CD4-positive, alpha-beta T cell treated with Interleukin-2 at 100 ng/mL for 4 hours (primary cell): Measurements from ENCODE around the gene PERM1.
A peak's percentile ranks its signal among the peaks of the same experiment; 100 is the strongest.
"Not testable (repeated sequence)": the region's sequence is repeated elsewhere in the genome, so short reads cannot be mapped to it uniquely, and the experiment has no call there.

Experiments
- DNase-seq: peaks from one replicate; pipeline ENCODE4 v3.0.0-alpha.2; 2020; ENCODE audit warnings: low spot score

PERM1 gene

DNA sequence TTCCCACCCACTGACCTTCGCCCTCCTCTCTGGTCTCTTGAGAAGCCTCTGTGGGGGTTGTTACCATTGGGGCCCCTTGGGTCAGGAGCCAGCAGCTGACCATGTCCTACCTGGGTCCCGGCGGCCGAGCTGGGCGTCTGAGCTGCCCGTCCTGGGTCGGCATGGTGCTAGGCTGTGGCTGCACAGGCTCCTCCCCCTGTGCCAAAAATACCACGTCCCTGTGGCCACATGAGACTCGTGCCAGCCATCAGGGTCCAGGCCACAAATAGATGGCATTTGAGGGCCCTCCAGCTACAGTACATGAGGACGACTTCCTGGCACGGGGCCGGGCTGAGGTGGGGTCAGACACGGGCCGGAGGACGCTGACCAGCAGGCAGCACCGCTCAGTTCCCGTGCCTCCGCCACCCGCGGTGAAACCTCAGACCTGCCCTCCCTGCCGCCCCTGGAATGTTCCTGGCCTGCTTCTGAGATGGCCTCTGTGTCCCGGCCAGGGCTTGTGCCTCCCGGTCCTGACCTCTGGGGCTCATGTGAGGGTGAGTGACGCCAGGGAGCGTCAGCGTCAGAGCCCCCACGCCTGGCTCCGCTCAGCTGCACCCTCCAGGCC is at the start of gene PERM1:
Gene PERM1, minus strand, starts transcription at position 139 of the 604 bp plus-strand sequence. CDS start 1,064 bp downstream, outside the sequence.
- no peak for DNase-seq

GRCh38 chr1:1030867-1031658 is 49.2 kb upstream of the PERM1 start:
- DNase-seq = not testable (repeated sequence)

GRCh38 chr1:1027791-1028190 is 45.9 kb upstream of the PERM1 start:
- no peak for DNase-seq

- no peak for DNase-seq
These were observed 44.9 kb upstream of the PERM1 start for GRCh38 chr1:1026599-1027413.

DNA sequence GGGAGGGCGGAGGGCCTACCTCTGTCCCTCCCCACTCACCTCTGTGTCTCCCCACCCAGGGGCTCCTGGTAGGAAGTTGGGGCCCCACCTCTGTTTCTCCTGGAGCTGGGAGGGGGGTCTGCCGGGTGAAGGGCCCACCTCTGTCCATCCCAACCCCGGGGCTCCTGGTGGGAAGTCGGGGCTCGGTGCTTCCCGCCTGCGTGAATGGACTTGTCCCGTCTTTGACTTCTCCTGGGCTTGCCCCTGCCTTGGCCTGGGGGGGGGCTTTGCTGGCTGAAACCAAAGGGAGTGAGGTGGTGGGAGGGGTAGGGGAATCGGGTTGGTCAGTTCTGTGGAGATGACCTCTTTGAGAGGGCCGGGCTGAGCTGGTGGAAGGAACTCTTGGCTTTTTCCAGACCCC is 43.8 kb upstream of the PERM1 start:
- DNase-seq = no peak

- DNase-seq = no peak
These were observed 43.1 kb upstream of the PERM1 start for GRCh38 chr1:1024771-1025699.

DNA sequence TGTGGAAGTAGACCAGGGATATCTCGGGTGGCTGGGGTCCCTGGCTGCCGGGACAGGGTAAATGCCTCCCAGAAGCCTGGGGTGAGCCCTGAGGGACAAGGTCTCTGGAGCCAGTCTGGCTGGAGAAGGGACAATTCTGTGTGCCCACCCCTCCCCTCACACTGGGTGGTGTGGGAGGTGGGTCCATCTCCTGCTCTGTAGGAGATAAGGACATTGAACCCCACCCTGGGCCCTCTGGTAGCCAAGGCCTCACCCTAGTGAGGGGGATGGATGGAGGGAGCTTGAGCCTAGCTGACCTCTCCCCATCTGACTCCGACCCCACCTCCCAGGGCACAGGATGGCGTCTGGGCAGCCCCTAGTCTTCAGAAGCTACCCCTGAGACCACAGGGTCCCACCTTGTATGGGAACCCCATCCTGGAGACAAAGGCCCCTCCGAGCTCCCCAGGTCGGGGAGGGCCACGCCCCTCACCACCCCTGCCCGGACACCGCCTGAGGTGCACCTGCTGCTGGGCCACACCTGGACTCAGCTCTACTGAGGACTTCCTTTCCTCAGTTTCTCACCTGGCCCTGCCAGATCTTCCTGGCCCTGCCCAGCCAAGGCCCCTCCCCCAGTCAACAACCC is 42.4 kb upstream of the PERM1 start:
- DNase-seq = no peak

DNA sequence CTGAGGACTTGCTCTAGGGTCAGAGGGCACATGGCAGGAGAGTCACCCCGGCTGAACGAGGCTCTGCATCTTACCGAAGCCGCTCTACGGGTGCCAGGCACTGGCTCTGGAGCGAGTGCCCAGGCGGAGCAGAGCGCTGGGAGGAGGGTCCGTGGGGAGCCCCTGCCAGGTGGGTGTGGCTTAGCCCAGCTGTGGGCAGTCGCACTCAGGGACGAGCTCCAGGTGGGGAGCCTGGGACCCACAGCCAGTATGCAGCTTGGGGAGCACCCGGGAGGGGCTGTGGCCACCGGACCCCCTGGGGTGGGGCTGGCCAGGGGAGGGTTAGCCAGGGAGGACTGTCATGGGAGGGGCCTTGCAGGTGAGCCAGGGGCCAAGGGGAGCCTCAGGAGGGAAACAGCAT is 41.8 kb upstream of the PERM1 start:
- no peak for DNase-seq

GRCh38 chr1:1022302-1023009 is 40.6 kb upstream of the PERM1 start:
- DNase-seq = no peak

DNA sequence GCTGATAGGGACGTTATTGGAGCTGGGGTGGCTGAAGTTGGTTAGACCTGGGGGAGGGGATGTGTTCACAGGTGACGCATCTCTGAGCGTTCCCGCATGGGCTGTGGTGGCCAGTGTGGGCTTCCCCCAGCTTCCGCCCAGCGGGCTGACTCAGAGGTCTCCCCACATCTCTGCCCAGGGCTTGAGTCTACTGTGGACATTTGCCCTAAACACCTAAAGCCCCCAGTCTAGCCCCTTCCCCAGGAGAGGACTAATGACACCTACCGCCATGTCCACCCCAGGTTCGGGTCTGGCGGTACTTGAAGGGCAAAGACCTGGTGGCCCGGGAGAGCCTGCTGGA is 40.0 kb upstream of the PERM1 start:
- no peak for DNase-seq

DNA sequence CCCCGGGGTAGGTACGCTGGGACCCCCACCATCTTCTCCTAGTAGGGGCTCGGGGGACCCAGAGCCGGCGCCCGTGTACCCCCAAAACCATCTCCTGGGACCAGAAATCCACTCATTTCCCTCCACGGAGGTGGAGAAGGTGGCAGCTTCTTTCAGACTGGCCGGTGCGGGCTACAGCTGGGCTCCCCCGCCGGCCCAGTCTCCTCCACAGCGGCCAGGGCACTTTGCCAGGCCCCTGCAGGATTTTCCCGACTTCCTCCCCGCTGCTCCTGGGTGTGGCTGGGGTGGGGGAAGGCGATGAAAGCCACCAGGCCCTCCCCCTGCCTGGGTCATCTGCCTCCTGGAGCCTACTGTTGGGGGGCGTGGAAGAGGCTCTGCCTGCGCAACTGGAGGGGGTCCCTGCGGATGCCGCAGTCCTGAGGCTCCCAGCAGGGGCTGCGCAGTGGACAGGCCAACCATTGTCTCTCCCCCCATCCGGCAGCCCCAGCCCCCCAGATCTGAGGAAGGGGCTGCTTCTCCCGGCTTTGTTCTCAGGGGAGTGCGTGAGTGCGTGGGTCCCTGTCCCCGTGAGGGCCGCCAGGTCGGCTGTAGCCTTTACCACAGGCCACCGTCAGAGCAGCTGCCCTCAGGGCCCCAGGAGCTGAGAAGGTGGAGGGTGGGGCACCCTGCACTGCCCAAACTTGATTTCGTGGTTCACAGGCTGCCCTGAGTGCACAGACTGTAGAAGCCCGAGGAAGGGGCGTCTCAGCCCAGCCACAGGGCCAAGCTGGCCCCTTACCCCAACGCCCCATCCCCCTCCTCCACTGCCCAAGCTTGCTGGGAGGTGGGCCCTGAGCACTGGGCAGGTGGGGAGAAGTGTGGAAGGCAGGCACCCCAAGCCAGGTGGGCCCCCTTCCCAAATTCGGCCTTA is 39.4 kb upstream of the PERM1 start:
- no peak for DNase-seq

GRCh38 chr1:1020415-1021009 is 38.6 kb upstream of the PERM1 start:
- DNase-seq = no peak

GRCh38 chr1:1020000-1020404 is 38.1 kb upstream of the PERM1 start, which contains the start of gene AGRN:
Gene AGRN (plus strand): TSS chr1:1020120. CDS start chr1:1020173, 53 bp downstream.
- no peak for DNase-seq

- peak; percentile 72 for DNase-seq
These were observed 37.5 kb upstream of the PERM1 start for GRCh38 chr1:1019122-1019999.

DNA sequence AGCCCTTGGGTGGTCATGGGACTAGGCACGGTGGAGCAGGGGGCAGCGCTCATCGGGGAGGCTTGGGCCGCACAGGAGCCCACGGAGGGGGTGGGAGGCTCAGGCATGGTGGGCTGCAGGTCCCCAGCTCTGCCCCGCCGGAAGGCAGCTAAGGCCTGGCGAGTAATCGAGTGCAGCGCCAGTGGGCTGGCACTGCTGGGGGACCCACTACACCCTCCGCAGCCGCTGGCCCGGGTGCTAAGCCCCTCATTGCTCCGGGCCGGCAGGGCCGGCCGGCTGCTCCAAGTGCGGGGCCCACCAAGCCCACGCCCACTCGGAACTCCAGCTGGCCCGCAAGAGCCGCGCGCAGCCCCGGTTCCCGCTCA is 36.4 kb upstream of the PERM1 start:
- DNase-seq = not testable (repeated sequence)

DNA sequence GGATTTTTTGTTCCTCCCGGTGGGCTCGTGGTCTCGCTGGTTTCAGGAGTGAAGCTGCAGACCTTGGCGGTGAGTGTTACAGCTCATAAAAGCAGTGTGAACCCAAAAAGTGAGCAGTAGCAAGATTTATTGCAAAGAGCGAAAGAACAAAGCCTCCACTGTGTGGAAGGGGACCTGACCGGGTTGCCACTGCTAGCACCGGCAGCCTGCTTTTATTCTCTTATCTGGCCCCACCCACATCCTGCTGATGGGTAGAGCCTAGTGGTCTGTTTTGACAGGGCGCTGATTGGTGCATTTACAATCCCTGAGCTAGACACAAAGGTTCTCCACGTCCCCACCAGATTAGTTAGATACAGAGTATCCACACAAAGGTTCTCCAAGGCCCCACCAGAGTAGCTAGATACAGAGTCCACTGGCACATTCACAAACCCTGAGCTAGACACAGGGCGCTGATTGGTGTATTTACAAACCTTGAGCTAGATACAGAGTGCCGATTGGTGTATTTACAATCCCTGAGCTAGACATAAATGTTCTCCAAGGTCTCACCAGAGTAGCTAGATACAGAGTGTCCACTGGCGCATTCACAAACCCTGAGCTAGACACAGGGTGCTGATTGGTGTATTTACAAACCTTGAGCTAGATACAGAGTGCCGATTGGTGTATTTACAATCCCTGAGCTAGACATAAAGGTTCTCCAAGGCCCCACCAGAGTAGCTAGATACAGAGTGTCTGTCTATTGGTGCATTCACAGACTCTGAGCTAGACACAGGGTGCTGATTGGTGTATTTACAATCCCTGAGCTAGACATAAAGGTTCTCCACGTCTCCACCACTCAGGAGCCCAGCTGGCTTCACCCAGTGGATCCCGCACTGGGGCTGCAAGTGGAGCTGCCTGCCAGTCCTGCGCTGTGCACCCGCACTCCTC is 35.8 kb upstream of the PERM1 start:
- DNase-seq = not testable (repeated sequence)
